K562 (cell line): ENCODE results near the gene CXCL1. TPM values are rescaled to one million over a fixed set of nuclear protein-coding genes. Genes with fewer than 3 reads are reported as not detected.

Experiments used
- PRMT5 ChIP-seq: sonication (generic); formaldehyde crosslinking; IDR thresholded peaks from 2 replicates; pipeline ENCODE4 v1.5.0; 2020; ENCODE audit warnings: missing genetic modification reagents
- PTBP1 ChIP-seq: fragments of 200-400 bp; formaldehyde crosslinking; IDR thresholded peaks from 2 replicates; pipeline ENCODE4 v1.6.1; 2017; ENCODE audit warnings: low read depth, low read length
- RFX5 ChIP-seq: IDR thresholded peaks from 2 replicates; pipeline ENCODE4 v1.6.1; 2011; ENCODE audit warnings: low read depth, mild to moderate bottlenecking, improper control_type of control experiment, low read length
- ZNF133 ChIP-seq: fragments of 250-450 bp; sonication (Bioruptor Pico); IDR thresholded peaks from 2 replicates; pipeline ENCODE4 v1.4.0; 2020; ENCODE audit warnings: mild to moderate bottlenecking
- ZNF24 ChIP-seq: fragments of 450-650 bp; IDR thresholded peaks from 2 replicates; pipeline ENCODE4 v1.6.1; 2016
- polyA plus RNA-seq, 8 experiments: library from polyadenylated mRNA; depleted of rRNA in 4 of 8; stranded (reverse) in 5 of 8; unstranded in 3 of 8; fragments of >200 nt; fragmentation: Nextera tagmentation in 2 of 8; fragmentation: Illumina TruSeq in 1 of 8; extraction: Ambion mirVana in 2 of 8; extraction: Trizol in 1 of 8; gene quantifications; 2 replicates each; pipeline versions ENCODE4 v1.2.1 to v1.2.3, GENCODE V29; 2011 to 2014; ENCODE audit warnings: inconsistent platforms in 1 of 8, missing spikeins in 1 of 8
- total RNA-seq, 7 experiments: library from RNA; depleted of rRNA in 6 of 7; stranded (reverse); fragments of >200 nt in 6 of 7; fragmentation: Illumina TruSeq in 2 of 7; extraction: Trizol in 2 of 7; gene quantifications; 2 replicates each; pipeline versions ENCODE4 v1.2.1 to v1.2.3, GENCODE V29; 2011 to 2021; ENCODE audit warnings: low replicate concordance in 1 of 7
- TF ChIP-seq, protein P1 (sequence below): fragments of 250-450 bp; sonication (Bioruptor Pico); IDR thresholded peaks from 2 replicates; pipeline ENCODE4 v1.4.0; 2020; ENCODE audit warnings: mild to moderate bottlenecking
- TF ChIP-seq, protein P2 (sequence below), 2 experiments: fragments of 250-450 bp in 1 of 2; fragments of 450-650 bp in 1 of 2; sonication (Bioruptor Pico) in 1 of 2; IDR thresholded peaks; 2 replicates each; pipeline versions ENCODE4 v1.6.1 to v1.8.0; 2016 to 2021; ENCODE audit warnings: mild to moderate bottlenecking in 2 of 2, moderate library complexity in 2 of 2, missing compliant biosample characterization in 1 of 2, missing genetic modification characterization in 1 of 2
- TF ChIP-seq, protein P3 (sequence below): fragments of 150-350 bp; conservative IDR thresholded peaks from 2 replicates; pipeline ENCODE4 v1.6.1; 2014; ENCODE audit warnings: low read length
- TF ChIP-seq, protein P4 (sequence below): fragments of 450-650 bp; formaldehyde crosslinking; conservative IDR thresholded peaks from 2 replicates; pipeline ENCODE4 v1.4.0; 2022; ENCODE audit warnings: mild to moderate bottlenecking, missing genetic modification characterization

The CXCL1 gene
- total and polyA plus RNA-seq, 9 of the 15 experiments (the other 6 are each of a cell fraction or from before 2014, with no cell fraction given) = 0.07 to 2.2 (median 0.32) TPM; not detected in 3

DNA sequence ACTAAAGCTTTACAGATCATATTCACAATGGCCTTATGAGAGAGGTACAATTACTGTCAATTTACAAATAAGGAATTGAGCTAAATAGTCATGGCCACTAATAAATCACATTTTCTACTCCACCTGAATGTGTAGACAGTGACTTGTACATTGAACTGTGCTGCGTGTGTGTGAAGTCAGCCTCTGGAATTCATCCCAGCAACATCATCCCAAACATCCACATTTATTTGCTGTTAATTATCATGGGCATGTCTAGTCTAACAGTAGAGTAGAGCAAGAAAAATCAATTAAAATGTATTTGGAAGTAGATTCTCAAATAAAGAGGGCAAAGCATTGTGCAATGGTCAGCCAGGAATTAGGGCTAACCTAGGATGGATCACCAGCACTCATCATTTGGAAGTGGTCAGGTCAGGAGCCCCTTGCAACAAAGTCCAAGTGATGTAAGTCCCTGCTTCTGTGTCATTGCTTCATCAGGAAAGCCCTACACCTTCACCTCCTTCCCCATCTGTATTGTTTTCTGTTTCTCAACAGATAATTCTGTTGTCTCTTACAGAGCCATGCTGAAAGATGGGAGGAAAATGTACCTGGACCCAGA lies 20.9 kb upstream of the CXCL1 start (continued):
- TF ChIP-seq, protein P1, sequence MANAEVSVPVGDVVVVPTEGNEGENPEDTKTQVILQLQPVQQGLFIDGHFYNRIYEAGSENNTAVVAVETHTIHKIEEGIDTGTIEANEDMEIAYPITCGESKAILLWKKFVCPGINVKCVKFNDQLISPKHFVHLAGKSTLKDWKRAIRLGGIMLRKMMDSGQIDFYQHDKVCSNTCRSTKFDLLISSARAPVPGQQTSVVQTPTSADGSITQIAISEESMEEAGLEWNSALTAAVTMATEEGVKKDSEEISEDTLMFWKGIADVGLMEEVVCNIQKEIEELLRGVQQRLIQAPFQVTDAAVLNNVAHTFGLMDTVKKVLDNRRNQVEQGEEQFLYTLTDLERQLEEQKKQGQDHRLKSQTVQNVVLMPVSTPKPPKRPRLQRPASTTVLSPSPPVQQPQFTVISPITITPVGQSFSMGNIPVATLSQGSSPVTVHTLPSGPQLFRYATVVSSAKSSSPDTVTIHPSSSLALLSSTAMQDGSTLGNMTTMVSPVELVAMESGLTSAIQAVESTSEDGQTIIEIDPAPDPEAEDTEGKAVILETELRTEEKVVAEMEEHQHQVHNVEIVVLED = no peak
- TF ChIP-seq PRMT5 (CRISPR knock-in tag) (no peak), ZNF24 (no peak), PTBP1 (no peak), RFX5 (no peak), ZNF133 (CRISPR knock-in tag) (no peak)
- TF ChIP-seq, protein P2, sequence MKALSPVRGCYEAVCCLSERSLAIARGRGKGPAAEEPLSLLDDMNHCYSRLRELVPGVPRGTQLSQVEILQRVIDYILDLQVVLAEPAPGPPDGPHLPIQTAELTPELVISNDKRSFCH (CRISPR knock-in tag; IDR thresholded peaks at IDR 0.05) = no peak
- TF ChIP-seq, protein P2 (tag; IDR thresholded peaks at IDR 0.05) = no peak
- TF ChIP-seq, protein P3, sequence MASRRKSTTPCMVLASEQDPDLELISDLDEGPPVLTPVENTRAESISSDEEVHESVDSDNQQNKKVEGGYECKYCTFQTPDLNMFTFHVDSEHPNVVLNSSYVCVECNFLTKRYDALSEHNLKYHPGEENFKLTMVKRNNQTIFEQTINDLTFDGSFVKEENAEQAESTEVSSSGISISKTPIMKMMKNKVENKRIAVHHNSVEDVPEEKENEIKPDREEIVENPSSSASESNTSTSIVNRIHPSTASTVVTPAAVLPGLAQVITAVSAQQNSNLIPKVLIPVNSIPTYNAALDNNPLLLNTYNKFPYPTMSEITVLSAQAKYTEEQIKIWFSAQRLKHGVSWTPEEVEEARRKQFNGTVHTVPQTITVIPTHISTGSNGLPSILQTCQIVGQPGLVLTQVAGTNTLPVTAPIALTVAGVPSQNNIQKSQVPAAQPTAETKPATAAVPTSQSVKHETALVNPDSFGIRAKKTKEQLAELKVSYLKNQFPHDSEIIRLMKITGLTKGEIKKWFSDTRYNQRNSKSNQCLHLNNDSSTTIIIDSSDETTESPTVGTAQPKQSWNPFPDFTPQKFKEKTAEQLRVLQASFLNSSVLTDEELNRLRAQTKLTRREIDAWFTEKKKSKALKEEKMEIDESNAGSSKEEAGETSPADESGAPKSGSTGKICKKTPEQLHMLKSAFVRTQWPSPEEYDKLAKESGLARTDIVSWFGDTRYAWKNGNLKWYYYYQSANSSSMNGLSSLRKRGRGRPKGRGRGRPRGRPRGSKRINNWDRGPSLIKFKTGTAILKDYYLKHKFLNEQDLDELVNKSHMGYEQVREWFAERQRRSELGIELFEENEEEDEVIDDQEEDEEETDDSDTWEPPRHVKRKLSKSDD = no peak
- TF ChIP-seq, protein P4, sequence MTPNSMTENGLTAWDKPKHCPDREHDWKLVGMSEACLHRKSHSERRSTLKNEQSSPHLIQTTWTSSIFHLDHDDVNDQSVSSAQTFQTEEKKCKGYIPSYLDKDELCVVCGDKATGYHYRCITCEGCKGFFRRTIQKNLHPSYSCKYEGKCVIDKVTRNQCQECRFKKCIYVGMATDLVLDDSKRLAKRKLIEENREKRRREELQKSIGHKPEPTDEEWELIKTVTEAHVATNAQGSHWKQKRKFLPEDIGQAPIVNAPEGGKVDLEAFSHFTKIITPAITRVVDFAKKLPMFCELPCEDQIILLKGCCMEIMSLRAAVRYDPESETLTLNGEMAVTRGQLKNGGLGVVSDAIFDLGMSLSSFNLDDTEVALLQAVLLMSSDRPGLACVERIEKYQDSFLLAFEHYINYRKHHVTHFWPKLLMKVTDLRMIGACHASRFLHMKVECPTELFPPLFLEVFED (CRISPR knock-in tag) = no peak
- TF ChIP-seq, all 486 proteins: peak for 0
